ENCODE measurements around the gene CAMK4. TPM values are rescaled to one million over a fixed set of nuclear protein-coding genes. Genes with fewer than 3 reads are reported as not detected.

Gene CAMK4
- total and polyA plus RNA-seq, 7 donors, result 0.02 to 1.00 (median 0.15) TPM; not detected in 1

DNA sequence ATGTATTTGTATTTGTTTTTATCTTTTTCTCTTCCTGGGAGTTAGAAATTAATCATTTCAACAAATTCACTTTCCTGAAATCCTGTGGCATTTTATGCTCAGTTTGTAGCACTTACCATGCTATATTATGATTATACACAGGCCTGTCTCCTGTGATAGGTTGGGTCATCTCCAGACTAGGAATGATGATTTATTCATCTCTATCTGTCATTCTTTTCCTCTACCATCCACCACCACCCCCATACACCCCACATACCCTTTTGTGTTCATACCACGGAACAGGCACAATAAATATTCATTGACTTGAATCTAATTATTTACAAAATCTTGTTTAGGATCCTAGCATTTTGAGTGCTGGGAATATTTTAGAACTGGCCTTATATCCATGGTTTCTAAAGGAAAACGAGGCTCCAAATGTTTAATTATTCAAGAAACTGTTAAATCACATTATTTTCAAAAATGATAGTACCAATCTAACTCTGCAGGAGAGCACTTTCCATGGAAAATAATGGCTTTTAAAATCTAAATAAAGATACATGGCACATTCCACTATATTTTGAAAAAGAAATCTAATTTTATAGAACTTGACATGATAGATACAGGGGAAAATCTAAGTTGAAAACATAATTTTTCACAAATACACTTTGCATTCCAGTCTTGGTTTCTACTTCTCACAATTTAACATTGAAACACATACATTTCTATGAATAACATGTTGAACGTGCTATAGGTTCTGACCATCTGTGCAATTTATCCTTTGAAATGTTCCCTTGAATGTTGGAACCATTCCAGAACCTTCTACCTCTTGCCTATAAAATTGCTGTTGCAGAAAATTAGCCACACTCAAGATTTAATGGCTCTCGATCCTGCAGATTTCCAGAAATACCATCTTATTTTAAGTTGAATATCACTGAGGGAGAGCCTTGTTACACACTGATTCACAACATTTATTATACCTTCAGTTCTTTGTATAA, 198.8 kb downstream of the CAMK4 start:
- TF ChIP-seq, protein P1, sequence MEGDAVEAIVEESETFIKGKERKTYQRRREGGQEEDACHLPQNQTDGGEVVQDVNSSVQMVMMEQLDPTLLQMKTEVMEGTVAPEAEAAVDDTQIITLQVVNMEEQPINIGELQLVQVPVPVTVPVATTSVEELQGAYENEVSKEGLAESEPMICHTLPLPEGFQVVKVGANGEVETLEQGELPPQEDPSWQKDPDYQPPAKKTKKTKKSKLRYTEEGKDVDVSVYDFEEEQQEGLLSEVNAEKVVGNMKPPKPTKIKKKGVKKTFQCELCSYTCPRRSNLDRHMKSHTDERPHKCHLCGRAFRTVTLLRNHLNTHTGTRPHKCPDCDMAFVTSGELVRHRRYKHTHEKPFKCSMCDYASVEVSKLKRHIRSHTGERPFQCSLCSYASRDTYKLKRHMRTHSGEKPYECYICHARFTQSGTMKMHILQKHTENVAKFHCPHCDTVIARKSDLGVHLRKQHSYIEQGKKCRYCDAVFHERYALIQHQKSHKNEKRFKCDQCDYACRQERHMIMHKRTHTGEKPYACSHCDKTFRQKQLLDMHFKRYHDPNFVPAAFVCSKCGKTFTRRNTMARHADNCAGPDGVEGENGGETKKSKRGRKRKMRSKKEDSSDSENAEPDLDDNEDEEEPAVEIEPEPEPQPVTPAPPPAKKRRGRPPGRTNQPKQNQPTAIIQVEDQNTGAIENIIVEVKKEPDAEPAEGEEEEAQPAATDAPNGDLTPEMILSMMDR (IDR thresholded peaks at IDR 0.05), result no peak
- ATAC-seq, result no peak

DNA sequence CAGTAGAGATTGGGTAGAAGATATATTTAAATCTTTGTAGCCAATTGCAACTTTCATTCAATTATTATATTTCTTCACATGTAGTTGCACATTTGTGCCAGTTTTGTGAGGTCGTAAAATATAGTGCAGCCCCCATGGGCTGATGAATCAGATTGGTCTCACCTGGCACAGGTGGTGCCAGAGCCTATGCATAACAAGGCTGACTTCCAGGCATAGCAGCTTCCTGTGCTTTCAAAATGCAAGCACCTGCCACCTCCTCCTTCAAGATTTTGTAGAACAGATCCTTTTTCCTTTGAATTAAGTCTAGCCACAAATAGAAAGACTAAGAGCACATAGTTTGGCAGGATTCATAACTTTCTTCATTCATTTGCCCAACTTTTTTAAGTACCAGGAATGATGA, 201.0 kb downstream of the CAMK4 start:
- 82 to 92% (median 82%) methylated on average over 1 of the region's 1 CpG for WGBS, 3 donors
- Histone ChIP-seq H3K4me3 (no peak overlapping the region), H3K9me3 (no peaks in the 10 kb centered on the region), H3K27me3 (ENCODE audit: insufficient read depth in 3 of 3, low read length in 2 of 3) (no peaks in the 10 kb centered on the region), H3K36me3 (ENCODE audit: insufficient read depth in 1 of 2, low read depth in 1 of 2) (no peaks in the 10 kb centered on the region), H3K4me1 (no peaks in the 10 kb centered on the region), H3K27ac (no peak overlapping the region)
- DNase-seq, result no peak
- TF ChIP-seq, protein P1 (IDR thresholded peaks at IDR 0.05), result no peak
- intact Hi-C loops (cut with DNase I), result no loop called here
- ATAC-seq, result no peak

More for the DNA sequence above, 198.8 kb downstream of the CAMK4 start:
- Histone ChIP-seq H3K4me1 (no peaks in the 10 kb centered on the region), H3K27ac (no peak overlapping the region), H3K4me3 (no peak overlapping the region), H3K9me3 (no peaks in the 10 kb centered on the region), H3K27me3 (ENCODE audit: insufficient read depth in 3 of 3, low read length in 2 of 3) (no peaks in the 10 kb centered on the region), H3K36me3 (ENCODE audit: insufficient read depth in 1 of 2, low read depth in 1 of 2) (no peaks in the 10 kb centered on the region)
- WGBS, 3 donors, result 55 to 63% (median 56%) methylated on average over 4 of the region's 4 CpGs
- intact Hi-C loops (cut with DNase I), result no loop called here
- no peak for DNase-seq

DNA sequence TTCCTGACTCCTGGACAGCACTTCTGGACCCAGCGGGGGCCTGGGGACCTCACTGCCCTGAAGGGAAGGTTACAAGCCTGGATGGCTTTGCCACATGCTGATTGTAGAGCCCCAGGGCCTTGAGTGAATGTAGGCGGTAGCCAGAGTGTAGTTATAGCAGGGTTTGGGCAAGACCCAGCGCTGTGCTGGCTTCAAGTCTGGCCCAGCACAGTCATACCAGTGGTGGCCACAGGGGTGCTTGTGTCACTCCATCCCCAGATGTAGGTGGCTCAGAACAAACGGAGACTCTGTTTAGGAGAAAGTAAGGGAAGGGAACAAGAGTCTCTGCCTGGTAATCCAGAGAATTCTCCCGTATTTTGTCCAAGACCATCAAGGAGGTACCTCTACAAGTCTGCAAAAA, 203.6 kb downstream of the CAMK4 start:
- Histone ChIP-seq H3K27ac (no peak overlapping the region), H3K4me3 (no peak overlapping the region), H3K9me3 (no peaks in the 10 kb centered on the region), H3K4me1 (no peaks in the 10 kb centered on the region), H3K27me3 (ENCODE audit: insufficient read depth in 3 of 3, low read length in 2 of 3) (no peaks in the 10 kb centered on the region), H3K36me3 (ENCODE audit: insufficient read depth in 1 of 2, low read depth in 1 of 2) (no peaks in the 10 kb centered on the region)
- 87 to 94% (median 93%) methylated on average over 5 of the region's 5 CpGs for WGBS, 3 donors
- intact Hi-C loops (cut with DNase I), result no loop called here
- DNase-seq (no peak), ATAC-seq (no peak)
- TF ChIP-seq, protein P1 (IDR thresholded peaks at IDR 0.05), result no peak

DNA sequence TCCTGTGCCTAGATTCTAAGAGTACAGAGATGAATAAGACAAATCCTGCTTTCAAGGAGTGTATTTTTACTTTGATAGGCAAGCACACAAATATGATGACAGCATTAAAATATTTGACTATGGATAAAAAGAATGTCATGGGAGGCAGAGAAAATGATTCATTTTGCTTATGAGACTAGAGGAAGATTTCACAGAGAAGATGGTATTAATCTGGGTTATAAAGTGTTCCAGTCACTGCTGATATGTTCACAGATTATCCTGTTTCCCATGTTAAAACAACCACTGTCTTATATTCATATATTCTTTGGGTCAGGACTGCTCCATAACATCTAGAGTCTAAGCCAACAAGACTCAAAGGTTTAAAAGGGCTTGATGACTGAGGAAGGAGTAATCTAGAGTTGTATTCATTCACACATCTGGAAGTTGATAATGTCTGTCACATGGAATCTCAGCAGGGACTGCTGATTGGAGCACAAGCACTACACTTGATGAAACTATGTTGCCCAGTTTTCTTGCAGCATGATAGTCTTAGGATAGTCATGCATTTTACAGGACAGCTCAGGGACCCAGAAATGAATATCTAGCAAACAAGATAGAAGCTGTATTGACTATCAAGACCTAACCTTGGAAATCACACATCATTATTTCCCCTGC, 208.8 kb downstream of the CAMK4 start:
- intact Hi-C loops (cut with DNase I), result no loop called here
- H3K27ac ChIP-seq, result no peak overlapping the region
- H3K27me3 ChIP-seq (ENCODE audit: insufficient read depth in 3 of 3, low read length in 2 of 3), result peaks cover 0 to 2% (median 0%) of the 10 kb centered on the region in 3 donors
- DNase-seq, result no peak
- no peak for ATAC-seq
- H3K36me3 ChIP-seq (ENCODE audit: insufficient read depth in 1 of 2, low read depth in 1 of 2), result no peaks in the 10 kb centered on the region
- no peak overlapping the region for H3K4me3 ChIP-seq
- H3K9me3 ChIP-seq, result no peaks in the 10 kb centered on the region
- TF ChIP-seq, protein P1 (IDR thresholded peaks at IDR 0.05), result no peak
- no peaks in the 10 kb centered on the region for H3K4me1 ChIP-seq

All from psoas muscle (tissue), 8 donors.